SJCRH30 (cell line): ENCODE data around the gene G0S2. TPM values are rescaled to one million over a fixed set of nuclear protein-coding genes. Genes with fewer than 3 reads are reported as not detected.

Experiments used
- DNase-seq, 2 experiments: peaks; one replicate each; pipeline ENCODE4 v3.0.0-alpha.2; 2015 to 2020
- H3K27ac ChIP-seq: fragments of 250-450 bp; sonication (Bioruptor Pico); 2 replicates; pipeline ENCODE4 v1.5.1; 2020; ENCODE audit warnings: mild to moderate bottlenecking, moderate library complexity
- H3K27me3 ChIP-seq: fragments of 250-450 bp; sonication (Bioruptor Pico); 2 replicates; pipeline ENCODE4 v1.5.1; 2020; ENCODE audit warnings: mild to moderate bottlenecking, moderate library complexity
- H3K36me3 ChIP-seq: fragments of 250-450 bp; sonication (Bioruptor Pico); 2 replicates; pipeline ENCODE4 v1.5.1; 2020; ENCODE audit warnings: mild to moderate bottlenecking, moderate library complexity
- H3K4me1 ChIP-seq: fragments of 250-450 bp; sonication (Bioruptor Pico); 2 replicates; pipeline ENCODE4 v1.5.1; 2020; ENCODE audit warnings: mild to moderate bottlenecking, moderate library complexity
- H3K4me3 ChIP-seq: fragments of 250-450 bp; sonication (Bioruptor Pico); 2 replicates; pipeline ENCODE4 v1.5.1; 2020; ENCODE audit warnings: mild to moderate bottlenecking, moderate library complexity
- H3K9me3 ChIP-seq: fragments of 250-450 bp; sonication (Bioruptor Pico); replicated peaks from 2 replicates; pipeline ENCODE4 v1.5.1; 2020; ENCODE audit warnings: mild to moderate bottlenecking, moderate library complexity
- total RNA-seq: library from RNA; depleted of rRNA; stranded (reverse); fragments of >200 nt; shearing (Covaris generic); gene quantifications from 2 replicates; pipeline ENCODE4 v1.2.3, GENCODE V29; 2014; rRNA removed

G0S2 gene, protein sequence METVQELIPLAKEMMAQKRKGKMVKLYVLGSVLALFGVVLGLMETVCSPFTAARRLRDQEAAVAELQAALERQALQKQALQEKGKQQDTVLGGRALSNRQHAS
- 1.3 and 1.8 TPM in 2 replicates for total RNA-seq

GRCh38 chr1:209674957-209675564, at the start of gene G0S2:
G0S2 (plus strand) TSS chr1:209675412; CDS start chr1:209675685, 273 bp downstream.
- Histone ChIP-seq H3K4me3 (peak within 1 kb of the TSS; percentile 43), H3K4me1 (no peaks in the 10 kb centered on the region), H3K27ac (no peak within 1 kb of the TSS), H3K36me3 (no peaks in the 10 kb centered on the region), H3K9me3 (no peaks in the 10 kb centered on the region), H3K27me3 (peaks cover 16% of the 10 kb centered on the region)
- peak; percentile 40 to 44 for DNase-seq

DNA sequence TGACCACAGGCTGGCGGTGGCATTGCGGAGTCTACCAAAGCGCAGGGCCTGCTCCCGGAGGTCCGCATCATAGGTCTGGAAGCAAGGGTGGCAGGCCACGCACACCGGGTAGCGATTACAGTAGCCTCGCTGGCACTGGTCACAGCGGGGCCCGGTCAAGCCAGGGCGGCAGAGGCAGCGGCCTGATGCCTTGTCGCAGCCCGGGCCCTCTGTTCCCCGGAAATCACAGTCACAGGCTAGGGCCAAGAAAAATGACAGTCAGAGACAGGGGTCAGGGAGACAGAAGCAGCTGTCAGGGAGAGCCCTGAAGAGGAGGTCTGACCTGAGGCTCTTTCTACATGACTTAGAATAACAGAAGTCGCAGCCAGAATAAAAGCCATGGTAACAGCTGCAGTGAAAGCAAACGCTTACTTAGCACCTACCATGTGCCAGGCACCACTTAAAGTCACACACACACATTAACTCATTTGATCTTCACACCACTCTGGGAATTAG, 49.4 kb upstream of the G0S2 start:
- Histone ChIP-seq H3K4me3 (peak overlapping the region; percentile 48), H3K27ac (peak overlapping the region; percentile 98), H3K36me3 (no peaks in the 10 kb centered on the region; the same call in 1 of the 2 replicates), H3K4me1 (peaks cover 32% of the 10 kb centered on the region), H3K27me3 (no peaks in the 10 kb centered on the region), H3K9me3 (no peaks in the 10 kb centered on the region)
- DNase-seq: peak; percentile 92 to 97

GRCh38 chr1:209626346-209627026, 48.7 kb upstream of the G0S2 start:
- H3K9me3 ChIP-seq: no peaks in the 10 kb centered on the region
- H3K27ac ChIP-seq: peak overlapping the region; percentile 98
- H3K36me3 ChIP-seq: no peaks in the 10 kb centered on the region; the same call in 1 of the 2 replicates
- no peaks in the 10 kb centered on the region for H3K27me3 ChIP-seq
- H3K4me1 ChIP-seq: peaks cover 32% of the 10 kb centered on the region
- no peak overlapping the region for H3K4me3 ChIP-seq
- peak; percentile 14 to 47 for DNase-seq

GRCh38 chr1:209627027-209627731, 48.0 kb upstream of the G0S2 start:
- peak overlapping the region; percentile 98 for H3K27ac ChIP-seq
- no peak overlapping the region for H3K4me3 ChIP-seq
- no peaks in the 10 kb centered on the region for H3K27me3 ChIP-seq
- H3K36me3 ChIP-seq: no peaks in the 10 kb centered on the region
- H3K4me1 ChIP-seq: peaks cover 32% of the 10 kb centered on the region
- DNase-seq: peak in 1 of 2 experiments; percentile 23
- no peaks in the 10 kb centered on the region for H3K9me3 ChIP-seq

DNA sequence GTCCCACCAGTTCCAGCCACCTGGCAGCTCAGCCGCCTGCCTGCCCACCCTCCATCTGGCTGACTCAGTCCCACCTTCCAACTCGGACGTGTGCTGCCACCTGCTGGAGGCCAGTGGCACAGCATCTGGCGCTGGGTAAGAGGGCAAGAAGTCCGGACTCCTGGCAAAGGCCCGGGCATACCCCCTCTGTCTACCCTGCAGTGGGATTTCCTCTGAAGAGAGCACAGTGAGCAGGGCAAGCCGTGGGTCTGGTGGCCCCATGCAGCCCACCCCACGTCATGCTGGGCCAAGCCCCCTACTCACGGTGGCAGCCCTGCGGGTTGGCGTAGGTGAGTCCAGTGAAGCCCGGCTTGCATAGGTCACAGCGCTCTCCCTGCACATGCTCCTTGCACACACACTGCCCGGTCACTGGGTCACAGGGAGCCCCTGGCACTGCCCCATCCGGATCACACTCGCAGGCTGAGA, 47.4 kb upstream of the G0S2 start:
- no peaks in the 10 kb centered on the region for H3K27me3 ChIP-seq
- H3K36me3 ChIP-seq: no peaks in the 10 kb centered on the region
- H3K27ac ChIP-seq: peak overlapping the region; percentile 98; the same call in 1 of the 2 replicates
- H3K4me1 ChIP-seq: peaks cover 32% of the 10 kb centered on the region
- H3K4me3 ChIP-seq: no peak overlapping the region
- DNase-seq: peak; percentile 90 to 95
- no peaks in the 10 kb centered on the region for H3K9me3 ChIP-seq

- no peak overlapping the region for H3K27ac ChIP-seq
- DNase-seq: no peak
- H3K9me3 ChIP-seq: no peaks in the 10 kb centered on the region
- no peak overlapping the region for H3K4me3 ChIP-seq
- H3K27me3 ChIP-seq: no peaks in the 10 kb centered on the region
- no peaks in the 10 kb centered on the region for H3K36me3 ChIP-seq
- peaks cover 32% of the 10 kb centered on the region for H3K4me1 ChIP-seq
Measured at GRCh38 chr1:209628618-209629299, 46.5 kb upstream of the G0S2 start.

GRCh38 chr1:209629621-209630382, 45.4 kb upstream of the G0S2 start:
- H3K36me3 ChIP-seq: no peaks in the 10 kb centered on the region
- no peak overlapping the region for H3K4me3 ChIP-seq
- H3K4me1 ChIP-seq: peaks cover 26% of the 10 kb centered on the region
- no peaks in the 10 kb centered on the region for H3K27me3 ChIP-seq
- H3K9me3 ChIP-seq: no peaks in the 10 kb centered on the region
- no peak for DNase-seq
- H3K27ac ChIP-seq: no peak overlapping the region

GRCh38 chr1:209630383-209631225, 44.6 kb upstream of the G0S2 start:
- no peak for DNase-seq
- Histone ChIP-seq H3K4me3 (no peak overlapping the region), H3K36me3 (no peaks in the 10 kb centered on the region), H3K4me1 (peaks cover 18% of the 10 kb centered on the region), H3K27ac (no peak overlapping the region), H3K27me3 (no peaks in the 10 kb centered on the region), H3K9me3 (no peaks in the 10 kb centered on the region)

DNA sequence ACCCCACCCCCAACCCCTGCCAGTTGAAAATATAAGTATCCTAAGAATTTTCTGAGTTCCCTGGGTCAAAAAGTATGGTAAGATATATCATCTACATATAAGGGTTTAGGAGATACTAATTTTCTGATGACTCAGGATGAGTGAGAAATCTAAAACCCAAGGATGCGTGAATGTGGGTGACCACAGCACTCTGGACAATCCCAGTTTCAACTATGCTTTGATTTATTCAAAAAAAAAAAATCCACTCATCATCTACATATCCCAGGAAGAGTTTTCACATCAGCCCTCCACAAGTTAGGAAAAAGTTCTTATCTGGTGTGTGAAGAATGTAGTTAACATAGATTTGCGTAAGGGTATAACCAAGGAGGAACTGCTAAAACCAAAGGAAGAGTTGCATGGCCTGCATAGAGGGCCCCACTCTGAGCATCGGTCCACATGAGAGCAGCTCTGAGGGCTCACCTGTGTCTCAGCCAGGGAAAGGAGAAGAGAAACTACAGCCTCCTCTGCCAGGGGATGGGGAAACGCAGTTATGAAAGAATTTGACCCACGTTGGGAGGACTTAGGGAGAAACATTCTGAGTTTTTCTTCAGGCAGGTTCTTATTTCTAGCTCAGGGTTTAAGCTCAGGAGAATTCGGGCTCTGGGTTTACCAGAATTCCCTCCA, 41.7 kb upstream of the G0S2 start:
- Histone ChIP-seq H3K4me3 (no peak overlapping the region), H3K9me3 (no peaks in the 10 kb centered on the region), H3K4me1 (no peaks in the 10 kb centered on the region), H3K27me3 (no peaks in the 10 kb centered on the region), H3K36me3 (no peaks in the 10 kb centered on the region), H3K27ac (no peak overlapping the region)
- DNase-seq: no peak

- no peak for DNase-seq
- no peak overlapping the region for H3K4me3 ChIP-seq
- H3K9me3 ChIP-seq: no peaks in the 10 kb centered on the region
- no peaks in the 10 kb centered on the region for H3K27me3 ChIP-seq
- H3K36me3 ChIP-seq: no peaks in the 10 kb centered on the region
- no peaks in the 10 kb centered on the region for H3K4me1 ChIP-seq
- no peak overlapping the region for H3K27ac ChIP-seq
Measured at GRCh38 chr1:209634005-209634737, 41.0 kb upstream of the G0S2 start.

DNA sequence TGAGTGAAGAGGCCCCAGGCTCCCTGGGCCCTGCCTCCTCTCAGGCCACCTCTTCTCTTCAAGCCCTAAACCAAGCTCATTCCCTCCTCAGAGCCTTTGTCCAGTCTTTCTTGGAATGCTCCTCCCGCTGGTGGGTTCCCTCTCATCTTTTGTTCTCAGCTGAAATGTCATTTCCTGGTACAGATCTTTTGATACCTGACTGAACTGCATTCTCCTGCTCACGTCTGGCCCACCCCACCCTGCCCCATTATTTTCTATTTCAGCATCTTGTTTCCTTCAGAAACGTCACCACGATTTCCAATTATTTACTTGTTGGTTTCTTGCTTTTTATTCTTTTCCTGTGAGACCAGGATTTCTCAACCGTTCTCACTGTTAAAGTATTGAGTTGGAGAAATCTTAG, 39.4 kb upstream of the G0S2 start:
- Histone ChIP-seq H3K4me1 (no peaks in the 10 kb centered on the region), H3K27ac (no peak overlapping the region), H3K4me3 (no peak overlapping the region), H3K9me3 (no peaks in the 10 kb centered on the region), H3K27me3 (no peaks in the 10 kb centered on the region), H3K36me3 (no peaks in the 10 kb centered on the region)
- DNase-seq: no peak

DNA sequence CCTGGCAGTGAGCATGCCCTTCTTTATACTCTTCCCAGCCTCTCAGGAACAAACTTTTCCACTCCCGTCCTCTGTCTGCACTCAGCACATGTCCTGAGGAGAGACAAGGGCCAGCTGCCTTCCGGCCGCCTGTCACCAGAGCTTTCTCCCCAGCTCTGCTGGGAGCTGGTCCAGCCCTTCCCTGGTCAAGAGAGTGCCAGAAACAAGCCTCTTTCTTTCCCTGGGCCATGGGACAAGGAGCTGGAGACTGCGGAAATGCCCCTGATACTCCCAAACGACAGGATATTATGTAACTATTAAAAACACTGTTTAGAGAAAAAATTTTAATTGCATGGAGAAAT, 33.4 kb upstream of the G0S2 start:
- Histone ChIP-seq H3K27ac (peak overlapping the region; percentile 71), H3K4me1 (peaks cover 36% of the 10 kb centered on the region), H3K9me3 (no peaks in the 10 kb centered on the region), H3K27me3 (no peaks in the 10 kb centered on the region), H3K36me3 (no peaks in the 10 kb centered on the region), H3K4me3 (no peak overlapping the region)
- DNase-seq: peak; percentile 81 to 88
